KOPT-K1 (cell line): ENCODE measurements around the gene ANO1.
"Not testable (repeated sequence)": the region's sequence is repeated elsewhere in the genome, so short reads cannot be mapped to it uniquely, and the experiment has no call there.

ENCODE experiments used
- H3K27ac ChIP-seq: fragments of 200-600 bp; sonication (generic); 2 replicates; pipeline ENCODE4 v1.5.1; 2016; ENCODE audit warnings: antibody characterized with exemption, mild to moderate bottlenecking, low read depth, low read length; ENCODE audit not compliant: poor library complexity, severe bottlenecking
- H3K36me3 ChIP-seq: fragments of 200-600 bp; sonication (generic); 2 replicates; pipeline ENCODE4 v1.5.1; 2017; ENCODE audit warnings: antibody characterized with exemption, mild to moderate bottlenecking, low read length, moderate library complexity; ENCODE audit not compliant: insufficient read depth
- H3K9me3 ChIP-seq: fragments of 200-600 bp; sonication (generic); 2 replicates; pipeline ENCODE4 v1.5.1; 2017; ENCODE audit warnings: antibody characterized with exemption, low read length, mild to moderate bottlenecking; ENCODE audit not compliant: insufficient read depth, poor library complexity, severe bottlenecking

Gene ANO1

GRCh38 chr11:70206226-70206981, 128.3 kb downstream of the ANO1 start:
- Histone ChIP-seq H3K9me3 (no peaks in the 10 kb centered on the region), H3K36me3 (peaks cover 61% of the 10 kb centered on the region), H3K27ac (no peak overlapping the region)

- peaks cover 61% of the 10 kb centered on the region for H3K36me3 ChIP-seq
- no peak overlapping the region for H3K27ac ChIP-seq
- no peaks in the 10 kb centered on the region for H3K9me3 ChIP-seq
Observed at GRCh38 chr11:70206982-70207376, 128.9 kb downstream of the ANO1 start.

- no peaks in the 10 kb centered on the region for H3K9me3 ChIP-seq
- no peak overlapping the region for H3K27ac ChIP-seq
- peaks cover 61% of the 10 kb centered on the region for H3K36me3 ChIP-seq
Observed at GRCh38 chr11:70207531-70208131, 129.5 kb downstream of the ANO1 start.

- peaks cover 61% of the 10 kb centered on the region for H3K36me3 ChIP-seq
- H3K9me3 ChIP-seq, result no peaks in the 10 kb centered on the region
- no peak overlapping the region for H3K27ac ChIP-seq
Observed at GRCh38 chr11:70209391-70209912, 131.3 kb downstream of the ANO1 start.

GRCh38 chr11:70210051-70210501, 132.0 kb downstream of the ANO1 start:
- H3K9me3 ChIP-seq, result no peaks in the 10 kb centered on the region
- peaks cover 55% of the 10 kb centered on the region for H3K36me3 ChIP-seq
- no peak overlapping the region for H3K27ac ChIP-seq

- Histone ChIP-seq H3K9me3 (no peaks in the 10 kb centered on the region), H3K36me3 (peaks cover 51% of the 10 kb centered on the region), H3K27ac (no peak overlapping the region)
Observed at GRCh38 chr11:70210530-70210929, 132.4 kb downstream of the ANO1 start.

- peaks cover 33% of the 10 kb centered on the region for H3K36me3 ChIP-seq
- H3K27ac ChIP-seq, result no peak overlapping the region
- no peaks in the 10 kb centered on the region for H3K9me3 ChIP-seq
Observed at GRCh38 chr11:70212227-70212811, 134.2 kb downstream of the ANO1 start.

- not testable (repeated sequence) for H3K27ac ChIP-seq, H3K9me3 ChIP-seq, H3K36me3 ChIP-seq
Observed at GRCh38 chr11:70217388-70217787, 139.3 kb downstream of the ANO1 start.

- H3K36me3 ChIP-seq, H3K27ac ChIP-seq, H3K9me3 ChIP-seq: not testable (repeated sequence)
Observed at GRCh38 chr11:70218076-70218475, 140.0 kb downstream of the ANO1 start.

GRCh38 chr11:70220136-70220535, 142.0 kb downstream of the ANO1 start:
- H3K36me3 ChIP-seq, result no peaks in the 10 kb centered on the region
- H3K27ac ChIP-seq, result no peak overlapping the region

GRCh38 chr11:70220920-70221319, 142.8 kb downstream of the ANO1 start:
- no peak overlapping the region for H3K27ac ChIP-seq
- H3K36me3 ChIP-seq, result no peaks in the 10 kb centered on the region
- no peaks in the 10 kb centered on the region for H3K9me3 ChIP-seq

More at GRCh38 chr11:70220136-70220535, 142.0 kb downstream of the ANO1 start:
- H3K9me3 ChIP-seq, result no peaks in the 10 kb centered on the region

- Histone ChIP-seq H3K9me3 (no peaks in the 10 kb centered on the region), H3K27ac (no peak overlapping the region), H3K36me3 (no peaks in the 10 kb centered on the region)
Observed at GRCh38 chr11:70225681-70226177, 147.6 kb downstream of the ANO1 start.

GRCh38 chr11:70226183-70226582, 148.1 kb downstream of the ANO1 start:
- H3K27ac ChIP-seq, result no peak overlapping the region
- no peaks in the 10 kb centered on the region for H3K9me3 ChIP-seq
- H3K36me3 ChIP-seq, result no peaks in the 10 kb centered on the region

- H3K27ac ChIP-seq, result no peak overlapping the region
- H3K9me3 ChIP-seq, result no peaks in the 10 kb centered on the region
- H3K36me3 ChIP-seq, result no peaks in the 10 kb centered on the region
Observed at GRCh38 chr11:70226967-70227366, 148.8 kb downstream of the ANO1 start.

GRCh38 chr11:70229737-70230136, 151.6 kb downstream of the ANO1 start:
- Histone ChIP-seq H3K9me3 (peaks cover 8% of the 10 kb centered on the region), H3K36me3 (no peaks in the 10 kb centered on the region), H3K27ac (no peak overlapping the region)
